IgD-negative memory B cell (primary cell): ENCODE results near the gene PRR19. TPM values are rescaled to one million over a fixed set of nuclear protein-coding genes. Genes with fewer than 3 reads are reported as not detected.
A peak's percentile ranks its signal among the peaks of the same experiment; 100 is the strongest.
"Not testable (repeated sequence)": the region's sequence is repeated elsewhere in the genome, so short reads cannot be mapped to it uniquely, and the experiment has no call there.

Experiments used
- H3K27ac Mint-ChIP-seq, 3 donors: one replicate each; pipeline ENCODE4 v1.8.0; 2020 to 2022; ENCODE audit warnings: mild to moderate bottlenecking in 3 of 3, mixed read lengths in 3 of 3, moderate library complexity in 1 of 3
- H3K27me3 Mint-ChIP-seq: one replicate; pipeline ENCODE4 v1.8.0; 2021; ENCODE audit warnings: mixed read lengths
- H3K36me3 Mint-ChIP-seq: one replicate; pipeline ENCODE4 v1.8.0; 2020; ENCODE audit warnings: mild to moderate bottlenecking, mixed read lengths
- H3K4me1 Mint-ChIP-seq, 3 donors: one replicate each; pipeline ENCODE4 v1.8.0; 2020 to 2022; ENCODE audit warnings: mixed read lengths in 3 of 3, mild to moderate bottlenecking in 1 of 3
- H3K4me3 Mint-ChIP-seq, 4 donors: one replicate each; pipeline ENCODE4 v1.8.0; 2020 to 2022; ENCODE audit warnings: mild to moderate bottlenecking in 4 of 4, mixed read lengths in 4 of 4, moderate library complexity in 3 of 4
- H3K9me3 Mint-ChIP-seq, 3 donors: one replicate each; pipeline ENCODE4 v1.8.0; 2020 to 2021; ENCODE audit warnings: mixed read lengths in 3 of 3, mild to moderate bottlenecking in 1 of 3
- polyA plus RNA-seq: library from polyadenylated mRNA; unstranded; fragments of 300-500 nt; fragmentation: Illumina TruSeq; gene quantifications from one replicate; pipeline ENCODE4 v1.2.3, GENCODE V29; 2021

PRR19 gene
- polyA plus RNA-seq: 0.55 TPM

- Mint-ChIP-seq H3K9me3 (no peaks in the 10 kb centered on the region), H3K27me3 (no peaks in the 10 kb centered on the region), H3K36me3 (peaks cover 3% of the 10 kb centered on the region), H3K27ac (peak within 1 kb of the TSS; percentile 41 to 86 (median 85)), H3K4me3 (peak within 1 kb of the TSS; percentile 78 to 95 (median 88)), H3K4me1 (peaks cover 6 to 15% (median 15%) of the 10 kb centered on the region in 3 donors)
These were observed at the start of gene PRR19 for GRCh38 chr19:42301646-42302203. PRR19 (plus strand) TSS chr19:42302132; CDS start chr19:42309585, 7,453 bp downstream.

GRCh38 chr19:42252365-42253244 is 49.3 kb upstream of the PRR19 start:
- H3K9me3 Mint-ChIP-seq: no peaks in the 10 kb centered on the region
- peaks cover 9% of the 10 kb centered on the region for H3K27me3 Mint-ChIP-seq
- H3K27ac Mint-ChIP-seq: peak overlapping the region; percentile 92 to 99 (median 92)
- H3K36me3 Mint-ChIP-seq: no peaks in the 10 kb centered on the region
- H3K4me1 Mint-ChIP-seq: peaks cover 14 to 18% (median 17%) of the 10 kb centered on the region in 3 donors
- peak overlapping the region; percentile 85 to 95 (median 90) for H3K4me3 Mint-ChIP-seq

GRCh38 chr19:42253245-42254088 is 48.5 kb upstream of the PRR19 start:
- H3K9me3 Mint-ChIP-seq: no peaks in the 10 kb centered on the region
- peak overlapping the region; percentile 85 to 95 (median 90) for H3K4me3 Mint-ChIP-seq
- peak overlapping the region; percentile 92 to 99 (median 92) for H3K27ac Mint-ChIP-seq
- peaks cover 14 to 18% (median 17%) of the 10 kb centered on the region in 3 donors for H3K4me1 Mint-ChIP-seq
- H3K27me3 Mint-ChIP-seq: peaks cover 10% of the 10 kb centered on the region
- H3K36me3 Mint-ChIP-seq: no peaks in the 10 kb centered on the region

GRCh38 chr19:42254089-42254849 is 47.7 kb upstream of the PRR19 start:
- H3K9me3 Mint-ChIP-seq: no peaks in the 10 kb centered on the region
- H3K36me3 Mint-ChIP-seq: no peaks in the 10 kb centered on the region
- H3K27ac Mint-ChIP-seq: peak overlapping the region in 2 of 3 donors; percentile 31 to 95
- peaks cover 14 to 18% (median 17%) of the 10 kb centered on the region in 3 donors for H3K4me1 Mint-ChIP-seq
- H3K4me3 Mint-ChIP-seq: peak overlapping the region; percentile 81 to 92 (median 88)
- peaks cover 10% of the 10 kb centered on the region for H3K27me3 Mint-ChIP-seq

- Mint-ChIP-seq H3K27ac (peak within 1 kb of the TSS; percentile 31 to 95 (median 73)), H3K4me3 (peak within 1 kb of the TSS; percentile 81 to 92 (median 88)), H3K4me1 (peaks cover 10 to 18% (median 17%) of the 10 kb centered on the region in 3 donors), H3K27me3 (peaks cover 10% of the 10 kb centered on the region), H3K36me3 (no peaks in the 10 kb centered on the region), H3K9me3 (no peaks in the 10 kb centered on the region)
These were observed 46.8 kb upstream of the PRR19 start, which contains the start of gene ERF for GRCh38 chr19:42254850-42255765. ERF (minus strand) TSS chr19:42255128; CDS start chr19:42254999, 129 bp downstream.

- Mint-ChIP-seq H3K4me3 (peak overlapping the region; percentile 74 to 92 (median 82)), H3K27me3 (peaks cover 10% of the 10 kb centered on the region), H3K4me1 (peaks cover 10 to 18% (median 17%) of the 10 kb centered on the region in 3 donors), H3K9me3 (no peaks in the 10 kb centered on the region), H3K36me3 (no peaks in the 10 kb centered on the region), H3K27ac (peak overlapping the region in 1 of 3 donors; percentile 84)
These were observed 45.9 kb upstream of the PRR19 start for GRCh38 chr19:42255766-42256745.

GRCh38 chr19:42257842-42258241 is 44.1 kb upstream of the PRR19 start:
- H3K4me1 Mint-ChIP-seq, H3K36me3 Mint-ChIP-seq, H3K27me3 Mint-ChIP-seq, H3K9me3 Mint-ChIP-seq: not testable (repeated sequence)
- Mint-ChIP-seq H3K27ac (peak overlapping the region in 1 of 3 donors; percentile 84), H3K4me3 (peak overlapping the region in 3 of 4 donors; percentile 9 to 50 (median 43))

- Mint-ChIP-seq H3K27ac (peak overlapping the region in 2 of 3 donors; percentile 43 to 65), H3K4me3 (peak overlapping the region in 1 of 4 donors; percentile 11), H3K4me1 (peaks cover 0 to 3% (median 0%) of the 10 kb centered on the region in 3 donors), H3K36me3 (no peaks in the 10 kb centered on the region), H3K27me3 (peaks cover 2% of the 10 kb centered on the region), H3K9me3 (no peaks in the 10 kb centered on the region)
These were observed 40.2 kb upstream of the PRR19 start for GRCh38 chr19:42261763-42262162.

GRCh38 chr19:42266105-42266504 is 35.8 kb upstream of the PRR19 start:
- H3K9me3 Mint-ChIP-seq, H3K27me3 Mint-ChIP-seq, H3K36me3 Mint-ChIP-seq: not testable (repeated sequence)
- H3K4me3 Mint-ChIP-seq: peak overlapping the region in 1 of 4 donors; percentile 19
- H3K27ac Mint-ChIP-seq: peak overlapping the region in 1 of 3 donors; percentile 19
- H3K4me1 Mint-ChIP-seq: peaks cover 11 to 24% (median 16%) of the 10 kb centered on the region in 3 donors

- H3K9me3 Mint-ChIP-seq, H3K27me3 Mint-ChIP-seq, H3K27ac Mint-ChIP-seq, H3K36me3 Mint-ChIP-seq: not testable (repeated sequence)
- Mint-ChIP-seq H3K4me3 (peak overlapping the region in 1 of 4 donors; percentile 65), H3K4me1 (peaks cover 11 to 27% (median 21%) of the 10 kb centered on the region in 3 donors)
These were observed 34.9 kb upstream of the PRR19 start for GRCh38 chr19:42266928-42267603.

GRCh38 chr19:42267644-42268141 is 34.2 kb upstream of the PRR19 start:
- H3K4me3 Mint-ChIP-seq: peak overlapping the region in 1 of 4 donors; percentile 65
- H3K9me3 Mint-ChIP-seq: no peaks in the 10 kb centered on the region
- no peaks in the 10 kb centered on the region for H3K27me3 Mint-ChIP-seq
- H3K36me3 Mint-ChIP-seq: no peaks in the 10 kb centered on the region
- H3K27ac Mint-ChIP-seq: no peak overlapping the region
- H3K4me1 Mint-ChIP-seq: peaks cover 11 to 27% (median 21%) of the 10 kb centered on the region in 3 donors
